ENCODE results near the gene TRIM46. TPM values are rescaled to one million over a fixed set of nuclear protein-coding genes. Genes with fewer than 3 reads are reported as not detected.
"Not testable (repeated sequence)": the region's sequence is repeated elsewhere in the genome, so short reads cannot be mapped to it uniquely, and the experiment has no call there.

TRIM46 gene
- total RNA-seq, 1 donor, result 6.5 TPM

GRCh38 chr1:155185783-155186066 is 12.1 kb downstream of the TRIM46 start:
- DNase-seq (ENCODE audit: low read depth), result no peak
- no peak overlapping the region for H3K4me3 ChIP-seq (ENCODE audit: low read depth, low read length)
- TF ChIP-seq CTCF (IDR thresholded peaks at IDR 0.05; ENCODE audit: insufficient read depth, low read depth, low read length), result no peak

GRCh38 chr1:155186067-155186793 is 12.6 kb downstream of the TRIM46 start:
- DNase-seq (ENCODE audit: low read depth), result no peak
- no peak for TF ChIP-seq CTCF (IDR thresholded peaks at IDR 0.05; ENCODE audit: insufficient read depth, low read depth, low read length)

DNA sequence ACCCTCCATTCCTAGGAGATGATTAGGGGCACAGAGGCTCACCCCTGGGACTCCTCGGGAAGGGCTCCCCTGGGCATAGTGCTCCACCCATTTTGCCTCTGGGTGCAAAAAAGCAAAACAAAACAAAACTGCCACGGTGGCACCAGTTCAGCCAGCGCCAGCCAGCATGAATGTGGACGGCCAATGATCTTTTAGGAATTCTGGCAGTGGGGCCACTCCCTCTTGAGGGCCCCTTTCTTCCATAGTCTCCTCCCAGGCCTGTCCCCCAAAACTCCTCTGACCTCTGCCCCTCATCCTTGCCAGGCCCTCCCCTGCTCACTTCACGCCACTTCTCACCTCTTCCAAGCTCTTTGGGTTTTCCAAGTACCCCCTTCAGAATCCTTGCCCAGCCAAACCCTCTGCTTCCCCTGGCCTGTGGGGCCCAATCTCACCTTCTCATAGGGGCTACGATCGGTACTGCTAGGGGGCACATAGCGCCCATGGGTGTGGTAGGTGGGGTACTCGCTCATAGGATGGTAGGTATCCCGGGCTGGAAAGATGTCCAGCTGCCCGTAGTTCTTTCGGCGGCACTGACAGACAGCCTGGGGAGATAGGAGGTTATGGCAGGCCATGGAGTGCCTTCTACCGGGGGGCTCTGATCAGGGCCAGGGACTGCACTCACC is 13.3 kb downstream of the TRIM46 start:
- no peak for TF ChIP-seq CTCF (IDR thresholded peaks at IDR 0.05; ENCODE audit: insufficient read depth, low read depth, low read length)
- H3K4me3 ChIP-seq (ENCODE audit: low read depth, low read length), result no peak overlapping the region
- DNase-seq (ENCODE audit: low read depth), result no peak

More at GRCh38 chr1:155186067-155186793, 12.6 kb downstream of the TRIM46 start:
- no peak overlapping the region for H3K4me3 ChIP-seq (ENCODE audit: low read depth, low read length)

- no peak for TF ChIP-seq CTCF (IDR thresholded peaks at IDR 0.05; ENCODE audit: insufficient read depth, low read depth, low read length)
- no peak for DNase-seq (ENCODE audit: low read depth)
These were observed 13.8 kb downstream of the TRIM46 start for GRCh38 chr1:155187456-155187891.

GRCh38 chr1:155188268-155188667 is 14.6 kb downstream of the TRIM46 start:
- no peak for TF ChIP-seq CTCF (IDR thresholded peaks at IDR 0.05; ENCODE audit: insufficient read depth, low read depth, low read length)
- DNase-seq (ENCODE audit: low read depth), result no peak
- H3K4me3 ChIP-seq (ENCODE audit: low read depth, low read length), result no peak overlapping the region

More at GRCh38 chr1:155187456-155187891, 13.8 kb downstream of the TRIM46 start:
- no peak overlapping the region for H3K4me3 ChIP-seq (ENCODE audit: low read depth, low read length)

- H3K4me3 ChIP-seq (ENCODE audit: low read depth, low read length); DNase-seq (ENCODE audit: low read depth): not testable (repeated sequence)
These were observed 16.3 kb downstream of the TRIM46 start for GRCh38 chr1:155189926-155190325.

- no peak overlapping the region for H3K4me3 ChIP-seq (ENCODE audit: low read depth, low read length)
- TF ChIP-seq CTCF (IDR thresholded peaks at IDR 0.05; ENCODE audit: insufficient read depth, low read depth, low read length), result no peak
- DNase-seq (ENCODE audit: low read depth), result no peak
These were observed 18.3 kb downstream of the TRIM46 start for GRCh38 chr1:155191904-155192303.

All from fibroblast of villous mesenchyme (primary cell).